GM21367 (cell line): ENCODE results near the gene EGLN3.

Experiments used
- ATAC-seq: cut with Tn5 transposase; IDR thresholded peaks from one replicate; pipeline ENCODE4 v1.9.1; 2021; ENCODE audit not compliant: unreplicated experiment

EGLN3 gene

GRCh38 chr14:33876274-33876673 is 74.6 kb downstream of the EGLN3 start:
- no peak for ATAC-seq
